ENCODE measurements around the gene CLEC18B. TPM values are rescaled to one million over a fixed set of nuclear protein-coding genes. Genes with fewer than 3 reads are reported as not detected.

CLEC18B gene
- total RNA-seq, 1 donor from 2014 or later = 3.4 TPM

DNA sequence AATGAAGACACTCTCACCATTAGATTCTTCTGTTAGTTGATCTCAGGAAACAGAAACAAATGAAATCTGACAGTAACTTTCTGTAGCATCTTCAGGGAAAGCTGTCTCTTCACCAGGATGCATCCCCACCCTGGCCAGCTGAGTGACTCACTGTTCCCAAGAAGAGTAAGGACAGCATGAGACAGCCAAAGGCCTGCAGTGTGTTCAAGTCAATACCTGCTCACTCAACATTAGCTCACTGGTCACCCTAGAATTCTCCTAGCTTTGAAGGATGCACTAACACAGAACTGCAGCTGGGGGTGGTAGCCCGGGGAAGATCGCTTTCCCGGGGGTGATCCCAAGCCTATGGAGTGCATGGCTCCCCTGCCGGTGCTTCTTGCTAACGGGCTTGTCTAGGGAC lies 28.2 kb upstream of the CLEC18B start:
- Histone ChIP-seq H2AFZ (replicated peaks) (no peak overlapping the region), H3K79me2 (ENCODE audit: low read depth) (no peaks in the 10 kb centered on the region), H3K4me2 (no peak overlapping the region), H3K9ac (no peak overlapping the region), H3K4me1 (no peaks in the 10 kb centered on the region), H3K36me3 (no peaks in the 10 kb centered on the region), H3K4me3 (no peak overlapping the region), H3K27me3 (no peaks in the 10 kb centered on the region), H3F3A (ENCODE audit: low read depth) (no peaks in the 10 kb centered on the region), H3K9me3 (ENCODE audit: low read depth) (no peaks in the 10 kb centered on the region), H4K20me1 (ENCODE audit: low read depth) (no peaks in the 10 kb centered on the region), H3K27ac (no peak overlapping the region)
- no peaks in the 10 kb centered on the region for H3K9me3 Mint-ChIP-seq
- H3K4me1 Mint-ChIP-seq = no peaks in the 10 kb centered on the region
- H3K4me3 Mint-ChIP-seq = no peak overlapping the region
- H3K36me3 Mint-ChIP-seq = peaks cover 37% of the 10 kb centered on the region
- no peak for DNase-seq (ENCODE audit: low spot score)
- no peak for TF ChIP-seq EZH2 (IDR thresholded peaks at IDR 0.05)
- TF ChIP-seq EZH2phosphoT487 (IDR thresholded peaks at IDR 0.05) = no peak
- TF ChIP-seq, protein P1, sequence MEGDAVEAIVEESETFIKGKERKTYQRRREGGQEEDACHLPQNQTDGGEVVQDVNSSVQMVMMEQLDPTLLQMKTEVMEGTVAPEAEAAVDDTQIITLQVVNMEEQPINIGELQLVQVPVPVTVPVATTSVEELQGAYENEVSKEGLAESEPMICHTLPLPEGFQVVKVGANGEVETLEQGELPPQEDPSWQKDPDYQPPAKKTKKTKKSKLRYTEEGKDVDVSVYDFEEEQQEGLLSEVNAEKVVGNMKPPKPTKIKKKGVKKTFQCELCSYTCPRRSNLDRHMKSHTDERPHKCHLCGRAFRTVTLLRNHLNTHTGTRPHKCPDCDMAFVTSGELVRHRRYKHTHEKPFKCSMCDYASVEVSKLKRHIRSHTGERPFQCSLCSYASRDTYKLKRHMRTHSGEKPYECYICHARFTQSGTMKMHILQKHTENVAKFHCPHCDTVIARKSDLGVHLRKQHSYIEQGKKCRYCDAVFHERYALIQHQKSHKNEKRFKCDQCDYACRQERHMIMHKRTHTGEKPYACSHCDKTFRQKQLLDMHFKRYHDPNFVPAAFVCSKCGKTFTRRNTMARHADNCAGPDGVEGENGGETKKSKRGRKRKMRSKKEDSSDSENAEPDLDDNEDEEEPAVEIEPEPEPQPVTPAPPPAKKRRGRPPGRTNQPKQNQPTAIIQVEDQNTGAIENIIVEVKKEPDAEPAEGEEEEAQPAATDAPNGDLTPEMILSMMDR (IDR thresholded peaks at IDR 0.05) = no peak
- peaks cover 2% of the 10 kb centered on the region for H3K27me3 Mint-ChIP-seq (ENCODE audit: insufficient read depth, low read depth)
- no peak overlapping the region for H3K27ac Mint-ChIP-seq

DNA sequence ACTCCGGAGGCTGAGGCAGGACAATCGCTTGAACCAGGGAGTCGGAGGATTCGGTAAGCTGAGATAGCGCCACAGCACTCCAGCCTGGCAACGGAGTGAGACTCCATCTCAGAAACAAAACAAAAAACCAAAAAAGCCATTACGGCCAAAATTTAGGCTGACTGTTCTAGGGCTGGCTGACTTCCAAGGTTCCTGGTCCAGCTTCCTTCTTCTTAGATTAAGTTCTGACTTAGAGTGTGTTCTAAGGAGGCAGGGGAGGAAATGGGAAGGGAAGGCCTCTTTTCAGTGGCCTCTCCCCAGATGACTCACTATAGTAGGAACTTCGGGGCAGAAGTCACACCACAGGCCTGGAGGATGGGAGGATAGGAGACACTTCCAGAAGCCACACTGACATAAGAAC lies 27.7 kb upstream of the CLEC18B start:
- Histone ChIP-seq H3K4me2 (no peak overlapping the region), H3K9me3 (ENCODE audit: low read depth) (no peaks in the 10 kb centered on the region), H3K27ac (no peak overlapping the region), H3K36me3 (no peaks in the 10 kb centered on the region), H3F3A (ENCODE audit: low read depth) (no peaks in the 10 kb centered on the region), H3K27me3 (no peaks in the 10 kb centered on the region), H4K20me1 (ENCODE audit: low read depth) (no peaks in the 10 kb centered on the region), H3K79me2 (ENCODE audit: low read depth) (no peaks in the 10 kb centered on the region), H3K4me3 (no peak overlapping the region), H3K4me1 (no peaks in the 10 kb centered on the region), H3K9ac (no peak overlapping the region), H2AFZ (replicated peaks) (no peak overlapping the region)
- H3K27ac Mint-ChIP-seq = peak overlapping the region; percentile 24
- peaks cover 2% of the 10 kb centered on the region for H3K27me3 Mint-ChIP-seq (ENCODE audit: insufficient read depth, low read depth)
- H3K36me3 Mint-ChIP-seq = peaks cover 37% of the 10 kb centered on the region
- no peak for DNase-seq (ENCODE audit: low spot score)
- H3K9me3 Mint-ChIP-seq = no peaks in the 10 kb centered on the region
- H3K4me3 Mint-ChIP-seq = no peak overlapping the region
- TF ChIP-seq EZH2phosphoT487 (IDR thresholded peaks at IDR 0.05) (no peak), EZH2 (IDR thresholded peaks at IDR 0.05) (no peak)
- TF ChIP-seq, protein P1 (IDR thresholded peaks at IDR 0.05) = no peak
- H3K4me1 Mint-ChIP-seq = no peaks in the 10 kb centered on the region

DNA sequence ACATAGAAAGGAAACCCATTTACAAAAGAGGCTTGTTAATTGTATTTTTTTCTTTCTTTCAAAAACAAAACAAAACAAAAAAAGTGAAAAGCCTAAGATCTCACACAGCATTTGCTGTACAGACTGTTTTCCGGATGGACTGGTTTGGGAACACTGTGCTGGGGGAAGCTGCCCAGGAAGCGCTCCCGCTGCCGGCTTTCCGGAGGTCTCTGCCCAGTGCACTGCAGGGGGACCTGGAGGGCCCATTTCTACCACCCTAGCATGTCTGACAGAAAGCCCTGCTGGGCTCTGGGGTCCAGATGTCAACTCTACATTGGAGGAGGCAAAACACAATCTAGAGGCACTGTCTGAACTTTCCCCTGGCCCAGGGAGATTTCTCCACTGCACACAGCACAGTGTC lies 26.3 kb upstream of the CLEC18B start:
- no peaks in the 10 kb centered on the region for H3K9me3 Mint-ChIP-seq
- no peak for DNase-seq (ENCODE audit: low spot score)
- H3K79me2 ChIP-seq (ENCODE audit: low read depth) = no peaks in the 10 kb centered on the region
- no peaks in the 10 kb centered on the region for H3K27me3 ChIP-seq
- no peaks in the 10 kb centered on the region for H3K27me3 Mint-ChIP-seq (ENCODE audit: insufficient read depth, low read depth)
- no peak overlapping the region for H2AFZ ChIP-seq (replicated peaks)
- no peaks in the 10 kb centered on the region for H3K36me3 ChIP-seq
- H3K4me1 ChIP-seq = no peaks in the 10 kb centered on the region
- no peak overlapping the region for H3K9ac ChIP-seq
- no peak overlapping the region for H3K4me3 ChIP-seq
- H3F3A ChIP-seq (ENCODE audit: low read depth) = no peaks in the 10 kb centered on the region
- peaks cover 28% of the 10 kb centered on the region for H3K36me3 Mint-ChIP-seq
- no peak overlapping the region for H3K4me3 Mint-ChIP-seq
- H4K20me1 ChIP-seq (ENCODE audit: low read depth) = no peaks in the 10 kb centered on the region
- no peaks in the 10 kb centered on the region for H3K4me1 Mint-ChIP-seq
- H3K27ac ChIP-seq = no peak overlapping the region
- TF ChIP-seq, protein P1 (IDR thresholded peaks at IDR 0.05) = no peak
- TF ChIP-seq EZH2phosphoT487 (IDR thresholded peaks at IDR 0.05) (no peak), EZH2 (IDR thresholded peaks at IDR 0.05) (no peak)
- H3K9me3 ChIP-seq (ENCODE audit: low read depth) = no peaks in the 10 kb centered on the region
- H3K4me2 ChIP-seq = no peak overlapping the region
- no peak overlapping the region for H3K27ac Mint-ChIP-seq
